ENCODE results near the gene SYT1. TPM values are rescaled to one million over a fixed set of nuclear protein-coding genes. Genes with fewer than 3 reads are reported as not detected.

SYT1 gene
- total and polyA plus RNA-seq, 2 of the 8 experiments (the other 6 are each of a cell fraction or from before 2014, with no cell fraction given) = 11.0 to 34.6 TPM

DNA sequence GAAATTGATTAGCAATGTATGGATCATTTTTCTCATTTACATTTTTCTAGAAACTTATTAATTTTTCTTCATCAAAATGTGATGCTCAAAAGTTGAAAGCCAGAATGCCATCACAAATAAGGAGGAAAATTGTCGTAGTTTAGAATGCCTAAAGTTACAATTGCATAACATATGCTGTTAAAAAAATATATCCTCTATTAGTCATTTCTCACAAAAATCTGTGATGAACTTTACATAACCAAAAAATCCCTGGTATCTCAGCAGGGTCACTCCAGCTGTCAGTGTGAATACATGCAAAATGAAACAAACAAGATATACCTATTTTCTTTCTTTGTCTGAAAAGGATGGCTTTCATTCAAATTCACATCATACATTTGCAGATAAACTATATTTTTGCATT, 467.3 kb downstream of the SYT1 start (continued):
- TF ChIP-seq, protein P1, sequence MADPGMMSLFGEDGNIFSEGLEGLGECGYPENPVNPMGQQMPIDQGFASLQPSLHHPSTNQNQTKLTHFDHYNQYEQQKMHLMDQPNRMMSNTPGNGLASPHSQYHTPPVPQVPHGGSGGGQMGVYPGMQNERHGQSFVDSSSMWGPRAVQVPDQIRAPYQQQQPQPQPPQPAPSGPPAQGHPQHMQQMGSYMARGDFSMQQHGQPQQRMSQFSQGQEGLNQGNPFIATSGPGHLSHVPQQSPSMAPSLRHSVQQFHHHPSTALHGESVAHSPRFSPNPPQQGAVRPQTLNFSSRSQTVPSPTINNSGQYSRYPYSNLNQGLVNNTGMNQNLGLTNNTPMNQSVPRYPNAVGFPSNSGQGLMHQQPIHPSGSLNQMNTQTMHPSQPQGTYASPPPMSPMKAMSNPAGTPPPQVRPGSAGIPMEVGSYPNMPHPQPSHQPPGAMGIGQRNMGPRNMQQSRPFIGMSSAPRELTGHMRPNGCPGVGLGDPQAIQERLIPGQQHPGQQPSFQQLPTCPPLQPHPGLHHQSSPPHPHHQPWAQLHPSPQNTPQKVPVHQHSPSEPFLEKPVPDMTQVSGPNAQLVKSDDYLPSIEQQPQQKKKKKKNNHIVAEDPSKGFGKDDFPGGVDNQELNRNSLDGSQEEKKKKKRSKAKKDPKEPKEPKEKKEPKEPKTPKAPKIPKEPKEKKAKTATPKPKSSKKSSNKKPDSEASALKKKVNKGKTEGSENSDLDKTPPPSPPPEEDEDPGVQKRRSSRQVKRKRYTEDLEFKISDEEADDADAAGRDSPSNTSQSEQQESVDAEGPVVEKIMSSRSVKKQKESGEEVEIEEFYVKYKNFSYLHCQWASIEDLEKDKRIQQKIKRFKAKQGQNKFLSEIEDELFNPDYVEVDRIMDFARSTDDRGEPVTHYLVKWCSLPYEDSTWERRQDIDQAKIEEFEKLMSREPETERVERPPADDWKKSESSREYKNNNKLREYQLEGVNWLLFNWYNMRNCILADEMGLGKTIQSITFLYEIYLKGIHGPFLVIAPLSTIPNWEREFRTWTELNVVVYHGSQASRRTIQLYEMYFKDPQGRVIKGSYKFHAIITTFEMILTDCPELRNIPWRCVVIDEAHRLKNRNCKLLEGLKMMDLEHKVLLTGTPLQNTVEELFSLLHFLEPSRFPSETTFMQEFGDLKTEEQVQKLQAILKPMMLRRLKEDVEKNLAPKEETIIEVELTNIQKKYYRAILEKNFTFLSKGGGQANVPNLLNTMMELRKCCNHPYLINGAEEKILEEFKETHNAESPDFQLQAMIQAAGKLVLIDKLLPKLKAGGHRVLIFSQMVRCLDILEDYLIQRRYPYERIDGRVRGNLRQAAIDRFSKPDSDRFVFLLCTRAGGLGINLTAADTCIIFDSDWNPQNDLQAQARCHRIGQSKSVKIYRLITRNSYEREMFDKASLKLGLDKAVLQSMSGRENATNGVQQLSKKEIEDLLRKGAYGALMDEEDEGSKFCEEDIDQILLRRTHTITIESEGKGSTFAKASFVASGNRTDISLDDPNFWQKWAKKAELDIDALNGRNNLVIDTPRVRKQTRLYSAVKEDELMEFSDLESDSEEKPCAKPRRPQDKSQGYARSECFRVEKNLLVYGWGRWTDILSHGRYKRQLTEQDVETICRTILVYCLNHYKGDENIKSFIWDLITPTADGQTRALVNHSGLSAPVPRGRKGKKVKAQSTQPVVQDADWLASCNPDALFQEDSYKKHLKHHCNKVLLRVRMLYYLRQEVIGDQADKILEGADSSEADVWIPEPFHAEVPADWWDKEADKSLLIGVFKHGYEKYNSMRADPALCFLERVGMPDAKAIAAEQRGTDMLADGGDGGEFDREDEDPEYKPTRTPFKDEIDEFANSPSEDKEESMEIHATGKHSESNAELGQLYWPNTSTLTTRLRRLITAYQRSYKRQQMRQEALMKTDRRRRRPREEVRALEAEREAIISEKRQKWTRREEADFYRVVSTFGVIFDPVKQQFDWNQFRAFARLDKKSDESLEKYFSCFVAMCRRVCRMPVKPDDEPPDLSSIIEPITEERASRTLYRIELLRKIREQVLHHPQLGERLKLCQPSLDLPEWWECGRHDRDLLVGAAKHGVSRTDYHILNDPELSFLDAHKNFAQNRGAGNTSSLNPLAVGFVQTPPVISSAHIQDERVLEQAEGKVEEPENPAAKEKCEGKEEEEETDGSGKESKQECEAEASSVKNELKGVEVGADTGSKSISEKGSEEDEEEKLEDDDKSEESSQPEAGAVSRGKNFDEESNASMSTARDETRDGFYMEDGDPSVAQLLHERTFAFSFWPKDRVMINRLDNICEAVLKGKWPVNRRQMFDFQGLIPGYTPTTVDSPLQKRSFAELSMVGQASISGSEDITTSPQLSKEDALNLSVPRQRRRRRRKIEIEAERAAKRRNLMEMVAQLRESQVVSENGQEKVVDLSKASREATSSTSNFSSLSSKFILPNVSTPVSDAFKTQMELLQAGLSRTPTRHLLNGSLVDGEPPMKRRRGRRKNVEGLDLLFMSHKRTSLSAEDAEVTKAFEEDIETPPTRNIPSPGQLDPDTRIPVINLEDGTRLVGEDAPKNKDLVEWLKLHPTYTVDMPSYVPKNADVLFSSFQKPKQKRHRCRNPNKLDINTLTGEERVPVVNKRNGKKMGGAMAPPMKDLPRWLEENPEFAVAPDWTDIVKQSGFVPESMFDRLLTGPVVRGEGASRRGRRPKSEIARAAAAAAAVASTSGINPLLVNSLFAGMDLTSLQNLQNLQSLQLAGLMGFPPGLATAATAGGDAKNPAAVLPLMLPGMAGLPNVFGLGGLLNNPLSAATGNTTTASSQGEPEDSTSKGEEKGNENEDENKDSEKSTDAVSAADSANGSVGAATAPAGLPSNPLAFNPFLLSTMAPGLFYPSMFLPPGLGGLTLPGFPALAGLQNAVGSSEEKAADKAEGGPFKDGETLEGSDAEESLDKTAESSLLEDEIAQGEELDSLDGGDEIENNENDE (IDR thresholded peaks at IDR 0.05; ENCODE audit: insufficient replicate concordance, low read length) = no peak

Measured in H1 (cell line).